ACHN (cell line): ENCODE results near the gene CPSF2.
"Not testable (repeated sequence)": the region's sequence is repeated elsewhere in the genome, so short reads cannot be mapped to it uniquely, and the experiment has no call there.

ENCODE experiments used
- DNase-seq: peaks from one replicate; pipeline ENCODE4 v3.0.0-alpha.2; 2015
- in situ Hi-C: cut with HindIII; loops from 2 replicates; pipeline ENCODE4 v1.10.0; 2017; ENCODE audit warnings: low sequenced_read_pairs, low pct_ligation_motif_present, low pct_unique_long_range_greater_than_20kb

The CPSF2 gene

GRCh38 chr14:92213125-92213524 is 91.4 kb downstream of the CPSF2 start:
- in situ Hi-C loops, DNase-seq: not testable (repeated sequence)

GRCh38 chr14:92215579-92215978 is 93.8 kb downstream of the CPSF2 start:
- no peak for DNase-seq

GRCh38 chr14:92217936-92218335 is 96.2 kb downstream of the CPSF2 start:
- in situ Hi-C loops: no loop called here
- DNase-seq: no peak

More at GRCh38 chr14:92215579-92215978, 93.8 kb downstream of the CPSF2 start:
- in situ Hi-C loops: no loop called here
